Suprapubic skin (tissue), 4 donors: ENCODE data around the gene MIPEP.

Experiments used
- CTCF ChIP-seq, 2 donors: fragments of 200-600 bp in 1 of 2; fragments of 450-650 bp in 1 of 2; sonication (generic) in 1 of 2; IDR thresholded peaks; one replicate each; pipeline ENCODE4 v1.5.1; 2016 to 2019; ENCODE audit warnings: antibody characterized with exemption in 2 of 2, mild to moderate bottlenecking in 1 of 2, moderate library complexity in 1 of 2
- EP300 ChIP-seq: sonication (generic); formaldehyde crosslinking; IDR thresholded peaks from one replicate; pipeline ENCODE4 v1.6.1; 2017; ENCODE audit warnings: antibody characterized with exemption
- POLR2A ChIP-seq, 2 donors: fragments of 450-650 bp; IDR thresholded peaks; one replicate each; pipeline ENCODE4 v1.6.1; 2017; ENCODE audit warnings: antibody characterized with exemption in 2 of 2, mild to moderate bottlenecking in 2 of 2, moderate library complexity in 2 of 2
- POLR2AphosphoS5 ChIP-seq, 3 donors: sonication (generic); formaldehyde crosslinking; IDR thresholded peaks; one replicate each; pipeline ENCODE4 v1.6.1; 2017; ENCODE audit warnings: antibody characterized with exemption in 3 of 3

GRCh38 chr13:23701186-23701585 is 188.0 kb downstream of the MIPEP start:
- no peak for TF ChIP-seq CTCF (IDR thresholded peaks at IDR 0.05)
- TF ChIP-seq EP300, result no peak
- no peak for TF ChIP-seq POLR2AphosphoS5 (IDR thresholded peaks at IDR 0.05)
- TF ChIP-seq POLR2A (IDR thresholded peaks at IDR 0.05), result no peak
